NCI-H524 treated with DMSO at 0.1 percent for 48 hours (cell line): ENCODE results near the gene OTOP3.
"Not testable (repeated sequence)": the region's sequence is repeated elsewhere in the genome, so short reads cannot be mapped to it uniquely, and the experiment has no call there.

Experiments used
- DNase-seq: peaks from one replicate; lab custom pipeline; 2025; lab: John Stamatoyannopoulos, UW

OTOP3 gene

DNA sequence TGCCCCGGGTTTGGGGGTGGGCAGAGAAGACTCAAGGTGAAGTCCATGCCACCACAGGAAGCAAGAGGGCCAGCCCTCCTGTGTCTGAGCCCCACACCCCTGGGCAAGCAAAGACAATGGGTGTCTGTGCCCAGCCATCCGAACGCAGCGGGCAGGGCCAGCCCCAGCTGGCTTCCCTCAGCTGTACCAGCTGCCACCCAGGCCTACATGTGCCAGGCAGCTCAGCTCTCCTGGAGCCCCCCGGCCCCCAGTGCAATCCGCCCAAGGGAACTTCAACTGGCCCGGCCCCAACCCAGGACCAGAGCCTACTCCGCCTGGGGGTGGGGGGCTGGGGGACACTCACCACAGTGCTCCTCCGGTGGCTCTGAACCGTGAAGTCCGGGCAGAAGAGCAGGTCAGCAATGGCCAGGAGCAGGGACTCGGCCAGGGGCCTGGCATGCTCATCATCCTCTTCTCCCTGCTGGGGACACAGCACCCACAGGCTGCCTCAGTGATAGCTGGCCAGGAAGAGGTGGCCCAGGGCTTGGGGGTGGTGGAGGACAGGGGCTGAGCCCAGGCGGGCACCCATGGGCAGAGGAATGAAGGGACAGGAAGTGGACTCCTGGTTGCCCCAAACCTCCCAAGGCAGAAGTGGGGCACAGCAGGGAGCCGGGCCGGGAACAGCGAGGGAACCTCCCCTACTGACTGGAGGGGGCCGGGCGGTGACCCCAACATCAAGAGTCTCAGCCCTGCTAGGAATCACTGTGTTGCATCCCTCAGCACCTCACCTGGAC lies 27.1 kb downstream of the OTOP3 start:
- DNase-seq = no peak

GRCh38 chr17:74963656-74964055 lies 28.0 kb downstream of the OTOP3 start:
- no peak for DNase-seq

GRCh38 chr17:74964246-74964761 lies 28.6 kb downstream of the OTOP3 start:
- DNase-seq = no peak

DNA sequence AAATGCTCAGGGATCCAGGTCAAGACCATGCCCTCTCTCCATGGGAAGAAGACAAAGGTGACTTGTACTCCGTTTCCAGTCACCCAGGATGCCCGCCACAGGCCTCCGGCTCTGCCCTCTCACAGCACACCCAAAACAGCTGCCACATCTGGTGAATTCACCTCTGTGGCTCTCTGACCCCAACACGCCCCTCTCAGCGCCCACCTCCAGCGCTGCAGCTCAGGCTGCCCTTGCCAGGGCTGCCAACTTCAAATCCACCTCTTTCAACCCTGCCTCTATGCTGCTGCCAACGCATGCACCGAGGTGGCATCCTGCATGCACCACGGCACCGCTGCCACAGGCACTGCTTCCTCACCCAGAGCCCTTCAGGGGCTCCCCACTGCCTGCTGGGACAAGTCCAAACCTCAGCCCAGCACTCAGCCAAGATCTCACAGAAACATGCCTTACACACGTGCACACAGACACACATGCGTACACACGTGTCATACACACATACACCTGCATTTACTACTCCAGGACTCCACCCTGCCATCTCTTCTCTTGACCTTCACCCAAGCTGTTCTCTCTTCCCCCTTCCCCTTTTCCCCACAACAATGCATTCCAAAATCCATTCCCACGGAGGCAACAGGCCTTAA lies 29.4 kb downstream of the OTOP3 start:
- no peak for DNase-seq

- no peak for DNase-seq
Measured at GRCh38 chr17:74968361-74968780, 32.7 kb downstream of the OTOP3 start.

GRCh38 chr17:74969501-74969900 lies 33.8 kb downstream of the OTOP3 start:
- not testable (repeated sequence) for DNase-seq

GRCh38 chr17:74970395-74970794 lies 34.7 kb downstream of the OTOP3 start:
- DNase-seq = no peak

GRCh38 chr17:74971069-74971841 lies 35.6 kb downstream of the OTOP3 start:
- no peak for DNase-seq

- no peak for DNase-seq
Measured at GRCh38 chr17:74971842-74972106, 36.1 kb downstream of the OTOP3 start.

DNA sequence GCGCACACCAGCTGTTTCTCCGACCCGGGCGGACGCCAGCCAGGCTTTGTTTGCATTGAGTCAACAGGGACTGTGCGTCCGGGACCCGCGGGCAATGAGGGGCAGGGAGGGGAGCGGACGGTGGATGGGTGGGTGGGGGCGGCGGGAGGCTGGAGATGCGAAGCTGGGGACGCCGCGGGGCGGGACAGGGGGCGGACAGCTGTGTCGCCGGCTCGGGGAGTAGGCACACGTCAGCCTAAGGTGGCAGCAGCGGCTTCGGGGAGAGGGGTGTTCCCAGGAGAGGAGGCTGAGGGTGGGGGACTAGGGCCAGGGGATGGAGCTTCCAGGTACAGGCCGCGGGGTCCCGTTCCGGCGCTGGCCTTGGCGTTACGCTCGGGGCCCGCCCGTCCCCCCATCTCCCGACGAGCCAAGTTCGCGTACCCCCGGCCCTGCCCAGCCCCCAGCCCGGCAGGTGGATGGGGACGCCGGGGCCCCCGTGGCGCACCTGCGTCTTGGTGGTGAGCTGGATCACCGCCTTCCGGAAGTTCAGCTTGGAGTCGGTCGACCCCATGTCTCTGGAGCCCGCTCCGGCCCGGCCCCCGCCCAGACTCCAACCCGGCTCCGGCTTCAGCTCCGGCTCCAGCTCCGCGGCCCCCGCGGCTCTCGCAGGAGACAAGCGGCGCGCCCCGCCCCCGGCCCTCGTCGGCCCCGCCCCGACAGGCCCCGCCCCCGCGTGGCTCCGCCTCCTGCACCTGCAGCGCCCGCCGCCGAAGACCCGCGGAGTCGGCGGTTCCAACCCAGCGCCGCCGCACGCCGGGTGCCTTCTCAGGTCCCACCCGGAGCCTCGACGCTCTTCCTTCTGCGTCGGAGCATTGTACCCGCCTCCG lies 36.6 kb downstream of the OTOP3 start, which contains the start of gene HID1:
Gene HID1, minus strand, starts transcription at position 653 of the 866 bp plus-strand sequence. Its CDS starts 103 bp downstream, at position 550.
- DNase-seq = no peak

GRCh38 chr17:74972973-74973328 lies 37.3 kb downstream of the OTOP3 start:
- no peak for DNase-seq

GRCh38 chr17:74975943-74976342 lies 40.2 kb downstream of the OTOP3 start:
- no peak for DNase-seq

DNA sequence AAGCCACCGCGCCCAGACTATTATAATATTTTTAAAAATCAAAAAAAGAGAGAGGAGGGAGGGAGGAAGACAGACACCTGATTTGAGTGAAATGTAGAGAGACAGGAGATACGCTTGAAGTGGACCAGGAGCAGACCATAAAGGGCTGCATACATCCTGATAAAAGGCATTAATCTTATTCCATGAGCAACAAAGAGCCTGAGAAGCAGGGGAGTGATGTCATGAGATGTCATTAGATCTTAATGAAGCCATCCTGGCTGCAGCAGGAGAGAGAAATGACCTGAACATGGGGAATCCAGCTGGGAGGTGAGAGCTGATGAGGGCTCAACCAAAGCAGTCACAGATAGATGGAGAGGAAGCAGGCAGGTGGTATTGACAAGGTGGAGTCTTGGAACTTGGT lies 42.1 kb downstream of the OTOP3 start:
- no peak for DNase-seq

DNA sequence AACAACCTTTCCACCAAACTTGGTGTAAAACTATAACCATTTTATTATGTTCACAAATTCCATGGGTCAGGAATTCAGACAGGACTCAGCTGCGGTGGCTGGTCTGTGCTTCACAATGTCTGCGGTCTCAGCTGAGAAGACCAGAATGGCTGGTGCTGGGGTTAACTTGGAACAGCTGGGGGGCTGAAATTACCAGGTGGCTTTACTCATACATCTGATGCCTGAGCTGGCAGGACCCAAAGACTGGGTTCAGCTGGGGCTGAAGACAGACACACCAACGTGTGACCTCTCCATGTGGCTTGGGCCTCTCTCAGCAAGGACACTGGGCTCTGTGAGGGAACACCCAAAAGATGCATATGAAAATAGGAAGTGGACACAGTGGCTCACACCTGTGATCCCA lies 42.5 kb downstream of the OTOP3 start:
- DNase-seq = no peak

- no peak for DNase-seq
Measured at GRCh38 chr17:74979408-74980146, 43.9 kb downstream of the OTOP3 start.

DNA sequence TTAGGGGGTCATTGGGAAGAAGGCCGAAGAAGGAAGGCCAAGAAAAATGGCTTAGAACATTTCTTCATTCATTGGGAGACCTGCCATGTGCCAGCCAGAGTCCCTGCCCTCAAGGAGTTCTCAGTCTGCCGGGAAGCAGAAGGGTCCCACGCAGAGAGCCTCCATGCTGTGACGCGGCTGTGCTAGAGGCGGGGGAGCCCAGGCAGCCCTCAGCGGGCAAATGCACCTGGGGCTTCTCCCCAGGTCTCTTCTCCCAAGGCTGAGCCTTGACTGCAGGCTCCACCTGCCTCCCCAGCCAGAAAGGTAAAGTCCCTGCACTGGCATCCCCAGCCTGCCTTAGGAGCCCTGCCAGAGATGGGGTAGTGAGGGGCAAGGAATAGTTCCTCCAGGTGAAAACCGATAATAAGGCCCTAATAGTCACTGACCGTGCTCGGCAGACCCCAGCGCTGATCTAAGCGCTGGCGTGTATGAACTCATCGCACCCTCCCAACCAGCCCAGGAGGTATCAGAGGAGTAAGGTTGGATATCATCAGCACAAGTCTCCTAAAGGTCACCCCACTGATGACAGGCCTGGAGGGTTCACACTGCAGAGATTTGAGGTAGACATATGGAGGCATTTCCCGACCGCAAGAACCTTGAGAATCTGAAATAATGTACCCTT lies 45.8 kb downstream of the OTOP3 start:
- DNase-seq = no peak

GRCh38 chr17:74981979-74982662 lies 46.4 kb downstream of the OTOP3 start:
- peak; percentile 49 for DNase-seq

- DNase-seq = not testable (repeated sequence)
Measured at GRCh38 chr17:74982663-74983313, 47.1 kb downstream of the OTOP3 start.

DNA sequence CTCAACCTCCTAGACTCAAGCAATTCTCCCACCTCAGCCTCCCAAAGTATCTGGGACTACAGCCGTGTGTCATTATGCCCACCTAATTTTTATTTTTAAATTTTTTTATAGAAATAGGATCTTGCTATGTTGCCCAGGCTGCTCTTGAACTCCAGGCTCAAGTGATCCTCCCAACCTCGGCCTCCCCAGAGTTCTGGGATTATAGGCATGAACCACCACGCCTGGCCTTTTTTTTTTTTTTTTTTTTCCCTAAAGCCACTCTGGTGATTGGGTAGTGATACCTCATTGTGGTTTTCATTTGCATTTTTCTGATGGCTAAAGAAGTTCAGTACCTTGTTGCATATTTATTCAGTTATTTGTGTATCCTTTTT lies 50.5 kb downstream of the OTOP3 start:
- DNase-seq = no peak
